ENCODE results near the gene MFAP3. TPM values are rescaled to one million over a fixed set of nuclear protein-coding genes. Genes with fewer than 3 reads are reported as not detected.

Gene MFAP3
- total RNA-seq, 4 donors from 2014 or later = 19.8 to 58.7 (median 35.9) TPM

DNA sequence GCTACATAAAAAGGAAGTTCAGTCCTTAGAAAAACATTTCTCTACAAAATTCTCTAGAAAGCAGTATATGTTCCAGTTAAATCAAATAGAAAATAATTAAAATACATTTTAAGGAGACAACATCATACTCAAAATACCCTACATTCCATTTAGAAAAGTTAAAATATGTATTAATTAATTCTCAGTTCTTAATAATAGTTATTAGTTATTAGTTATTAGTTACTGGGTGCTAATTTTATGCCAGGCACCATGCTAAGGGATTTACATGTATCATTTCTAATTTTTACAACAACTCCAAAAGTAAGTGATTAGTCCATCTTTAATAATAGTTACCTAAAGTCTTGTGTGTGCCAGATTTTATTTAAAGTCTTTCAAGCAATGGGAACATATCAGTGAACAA is 38.1 kb upstream of the MFAP3 start:
- no peak for DNase-seq
- Histone ChIP-seq H3K4me1 (no peaks in the 10 kb centered on the region), H3K36me3 (peaks cover 0 to 17% (median 0%) of the 10 kb centered on the region in 3 donors), H3K27me3 (no peaks in the 10 kb centered on the region), H3K9me3 (no peaks in the 10 kb centered on the region), H3K27ac (no peak overlapping the region), H3K4me3 (no peak overlapping the region)
- TF ChIP-seq, protein P1, sequence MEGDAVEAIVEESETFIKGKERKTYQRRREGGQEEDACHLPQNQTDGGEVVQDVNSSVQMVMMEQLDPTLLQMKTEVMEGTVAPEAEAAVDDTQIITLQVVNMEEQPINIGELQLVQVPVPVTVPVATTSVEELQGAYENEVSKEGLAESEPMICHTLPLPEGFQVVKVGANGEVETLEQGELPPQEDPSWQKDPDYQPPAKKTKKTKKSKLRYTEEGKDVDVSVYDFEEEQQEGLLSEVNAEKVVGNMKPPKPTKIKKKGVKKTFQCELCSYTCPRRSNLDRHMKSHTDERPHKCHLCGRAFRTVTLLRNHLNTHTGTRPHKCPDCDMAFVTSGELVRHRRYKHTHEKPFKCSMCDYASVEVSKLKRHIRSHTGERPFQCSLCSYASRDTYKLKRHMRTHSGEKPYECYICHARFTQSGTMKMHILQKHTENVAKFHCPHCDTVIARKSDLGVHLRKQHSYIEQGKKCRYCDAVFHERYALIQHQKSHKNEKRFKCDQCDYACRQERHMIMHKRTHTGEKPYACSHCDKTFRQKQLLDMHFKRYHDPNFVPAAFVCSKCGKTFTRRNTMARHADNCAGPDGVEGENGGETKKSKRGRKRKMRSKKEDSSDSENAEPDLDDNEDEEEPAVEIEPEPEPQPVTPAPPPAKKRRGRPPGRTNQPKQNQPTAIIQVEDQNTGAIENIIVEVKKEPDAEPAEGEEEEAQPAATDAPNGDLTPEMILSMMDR (IDR thresholded peaks at IDR 0.05) = no peak
- TF ChIP-seq POLR2A (IDR thresholded peaks at IDR 0.05) = no peak

DNA sequence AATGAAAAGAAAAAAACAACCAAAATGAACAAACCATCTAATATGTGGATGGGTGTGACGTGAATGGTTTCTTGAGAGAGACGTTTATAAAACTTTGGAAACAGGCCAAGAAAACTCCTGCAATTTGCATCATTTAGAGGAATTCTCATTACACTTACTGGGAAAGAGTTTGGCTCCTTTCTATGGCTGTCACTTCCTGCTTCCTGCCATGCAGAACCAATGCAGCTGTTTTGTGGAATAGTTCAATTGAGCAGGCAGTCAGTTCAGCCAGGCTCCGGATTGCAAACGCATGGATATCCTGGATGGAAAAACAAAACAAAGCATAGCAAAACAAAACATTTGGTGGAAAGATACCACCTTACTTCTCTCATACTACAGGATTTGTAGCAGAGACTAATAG is 36.7 kb upstream of the MFAP3 start:
- Histone ChIP-seq H3K4me1 (no peaks in the 10 kb centered on the region), H3K4me3 (no peak overlapping the region), H3K27me3 (no peaks in the 10 kb centered on the region), H3K27ac (peak overlapping the region in 2 of 4 donors; percentile 38 to 52), H3K36me3 (peaks cover 0 to 10% (median 0%) of the 10 kb centered on the region in 3 donors), H3K9me3 (no peaks in the 10 kb centered on the region)
- no peak for TF ChIP-seq POLR2A (IDR thresholded peaks at IDR 0.05)
- TF ChIP-seq, protein P1 (IDR thresholded peaks at IDR 0.05) = no peak
- DNase-seq = no peak

DNA sequence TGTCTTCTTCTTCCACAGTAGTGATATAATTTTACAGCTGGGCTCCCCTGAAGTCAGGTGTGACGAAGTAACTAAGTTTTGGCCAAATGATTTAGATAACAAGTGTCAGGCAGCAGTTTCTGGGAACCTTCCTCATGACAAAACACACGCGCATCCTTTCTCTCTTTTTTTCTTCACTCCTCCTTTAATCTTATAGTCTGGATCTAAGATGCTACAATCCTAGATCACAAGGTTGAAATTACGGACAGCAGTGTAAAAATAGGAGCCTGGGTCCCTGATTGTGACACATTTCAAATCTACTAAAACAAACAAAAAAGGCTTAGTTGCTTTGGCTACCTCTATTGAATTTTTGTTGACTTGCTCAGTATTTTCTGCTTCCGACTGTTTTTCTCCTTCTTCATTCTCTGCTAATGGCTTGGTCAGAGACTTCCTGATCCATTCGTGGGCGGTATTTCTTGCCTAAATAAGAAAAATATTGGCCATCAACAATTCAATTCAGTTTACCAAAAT is 36.2 kb upstream of the MFAP3 start:
- H3K9me3 ChIP-seq = no peaks in the 10 kb centered on the region
- no peaks in the 10 kb centered on the region for H3K4me1 ChIP-seq
- H3K27me3 ChIP-seq = no peaks in the 10 kb centered on the region
- H3K36me3 ChIP-seq = peaks cover 0 to 10% (median 0%) of the 10 kb centered on the region in 3 donors
- no peak overlapping the region for H3K4me3 ChIP-seq
- H3K27ac ChIP-seq = peak overlapping the region in 2 of 4 donors; percentile 38 to 52
- TF ChIP-seq, protein P1 (IDR thresholded peaks at IDR 0.05) = no peak
- TF ChIP-seq POLR2A (IDR thresholded peaks at IDR 0.05) = no peak
- no peak for DNase-seq

DNA sequence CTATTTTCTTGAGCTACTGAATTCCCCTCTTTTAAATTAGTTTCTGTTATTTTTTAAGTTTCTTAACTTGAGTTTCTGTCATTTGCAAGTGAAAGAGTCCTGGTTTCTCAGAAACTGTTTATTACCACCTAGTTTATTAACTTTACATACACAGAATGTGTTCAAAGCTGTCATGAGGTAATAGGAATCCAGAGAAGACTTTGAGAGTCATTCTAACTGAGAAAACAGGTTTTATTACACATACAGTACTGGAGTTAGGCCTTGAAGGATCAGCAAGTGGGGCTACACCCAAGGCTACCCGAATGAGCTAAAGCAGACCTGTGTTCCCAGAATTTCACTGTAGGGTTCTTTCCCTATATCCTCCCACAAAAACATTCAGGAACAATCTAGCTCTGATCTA is 33.1 kb upstream of the MFAP3 start:
- TF ChIP-seq, protein P1 (IDR thresholded peaks at IDR 0.05) = no peak
- TF ChIP-seq POLR2A (IDR thresholded peaks at IDR 0.05) = no peak
- H3K4me1 ChIP-seq = no peaks in the 10 kb centered on the region
- no peak for DNase-seq
- H3K27me3 ChIP-seq = no peaks in the 10 kb centered on the region
- H3K36me3 ChIP-seq = peaks cover 0 to 12% (median 0%) of the 10 kb centered on the region in 3 donors
- no peaks in the 10 kb centered on the region for H3K9me3 ChIP-seq
- no peak overlapping the region for H3K27ac ChIP-seq
- H3K4me3 ChIP-seq = no peak overlapping the region

DNA sequence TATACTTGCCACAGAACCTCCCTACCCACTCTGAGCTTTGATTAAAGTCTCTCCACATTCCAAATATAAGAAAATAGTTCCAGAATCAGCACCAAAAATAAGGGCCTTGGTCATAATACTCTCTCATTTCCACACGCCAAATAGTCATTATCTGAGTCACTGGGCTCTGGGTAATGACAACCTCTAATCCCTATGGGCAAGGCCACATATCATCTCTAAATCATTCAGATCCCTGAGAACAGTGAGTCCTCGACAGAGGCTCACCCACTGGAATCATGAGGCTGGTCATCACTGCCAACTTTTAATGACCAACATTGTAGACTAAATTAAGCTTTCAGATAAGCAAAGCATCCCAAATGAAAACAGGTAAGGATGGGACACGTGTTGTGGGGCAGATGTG is 28.1 kb upstream of the MFAP3 start:
- H3K9me3 ChIP-seq = no peaks in the 10 kb centered on the region
- no peak for DNase-seq
- H3K4me3 ChIP-seq = no peak overlapping the region
- H3K36me3 ChIP-seq = peaks cover 0 to 23% (median 0%) of the 10 kb centered on the region in 3 donors
- TF ChIP-seq, protein P1 (IDR thresholded peaks at IDR 0.05) = no peak
- H3K27ac ChIP-seq = no peak overlapping the region
- no peaks in the 10 kb centered on the region for H3K27me3 ChIP-seq
- no peaks in the 10 kb centered on the region for H3K4me1 ChIP-seq

Data from Peyer's patch (tissue), 4 donors.